Nephron (organoid): ENCODE data around the gene HMCES.

Experiments
- H3K27ac Mint-ChIP-seq, 3 experiments: 2 replicates each; pipeline ENCODE4 v1.8.0; 2020; ENCODE audit warnings: mixed read lengths in 3 of 3, mild to moderate bottlenecking in 2 of 3, moderate library complexity in 1 of 3
- H3K27me3 Mint-ChIP-seq: 2 replicates; pipeline ENCODE4 v1.8.0; 2021; ENCODE audit warnings: low read depth, mild to moderate bottlenecking, moderate library complexity, mixed read lengths
- H3K36me3 Mint-ChIP-seq: 2 replicates; pipeline ENCODE4 v1.8.0; 2020; ENCODE audit warnings: low read depth, mixed read lengths
- H3K4me1 Mint-ChIP-seq: 2 replicates; pipeline ENCODE4 v1.8.0; 2020; ENCODE audit warnings: mixed read lengths
- H3K4me3 Mint-ChIP-seq, 3 experiments: 2 replicates each; pipeline ENCODE4 v1.8.0; 2020; ENCODE audit warnings: mild to moderate bottlenecking in 3 of 3, mixed read lengths in 3 of 3, moderate library complexity in 2 of 3
- H3K9me3 Mint-ChIP-seq: 2 replicates; pipeline ENCODE4 v1.8.0; 2020; ENCODE audit warnings: mixed read lengths
- TF ChIP-seq, protein P1 (sequence below), 3 experiments: fragments of 200-600 bp; sonication (generic); IDR thresholded peaks; one replicate each; pipeline ENCODE4 v1.5.0; 2021; ENCODE audit warnings: antibody characterized with exemption in 3 of 3; ENCODE audit not compliant: unreplicated experiment in 3 of 3

The HMCES gene

GRCh38 chr3:129321887-129322286, 43.2 kb downstream of the HMCES start:
- Mint-ChIP-seq H3K4me3 (no peak overlapping the region), H3K27ac (no peak overlapping the region), H3K9me3 (no peaks in the 10 kb centered on the region), H3K36me3 (peaks cover 3% of the 10 kb centered on the region), H3K27me3 (no peaks in the 10 kb centered on the region), H3K4me1 (no peaks in the 10 kb centered on the region)
- TF ChIP-seq, protein P1, sequence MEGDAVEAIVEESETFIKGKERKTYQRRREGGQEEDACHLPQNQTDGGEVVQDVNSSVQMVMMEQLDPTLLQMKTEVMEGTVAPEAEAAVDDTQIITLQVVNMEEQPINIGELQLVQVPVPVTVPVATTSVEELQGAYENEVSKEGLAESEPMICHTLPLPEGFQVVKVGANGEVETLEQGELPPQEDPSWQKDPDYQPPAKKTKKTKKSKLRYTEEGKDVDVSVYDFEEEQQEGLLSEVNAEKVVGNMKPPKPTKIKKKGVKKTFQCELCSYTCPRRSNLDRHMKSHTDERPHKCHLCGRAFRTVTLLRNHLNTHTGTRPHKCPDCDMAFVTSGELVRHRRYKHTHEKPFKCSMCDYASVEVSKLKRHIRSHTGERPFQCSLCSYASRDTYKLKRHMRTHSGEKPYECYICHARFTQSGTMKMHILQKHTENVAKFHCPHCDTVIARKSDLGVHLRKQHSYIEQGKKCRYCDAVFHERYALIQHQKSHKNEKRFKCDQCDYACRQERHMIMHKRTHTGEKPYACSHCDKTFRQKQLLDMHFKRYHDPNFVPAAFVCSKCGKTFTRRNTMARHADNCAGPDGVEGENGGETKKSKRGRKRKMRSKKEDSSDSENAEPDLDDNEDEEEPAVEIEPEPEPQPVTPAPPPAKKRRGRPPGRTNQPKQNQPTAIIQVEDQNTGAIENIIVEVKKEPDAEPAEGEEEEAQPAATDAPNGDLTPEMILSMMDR (IDR thresholded peaks at IDR 0.05; ENCODE audit: unreplicated experiment in 3 of 3) = no peak

DNA sequence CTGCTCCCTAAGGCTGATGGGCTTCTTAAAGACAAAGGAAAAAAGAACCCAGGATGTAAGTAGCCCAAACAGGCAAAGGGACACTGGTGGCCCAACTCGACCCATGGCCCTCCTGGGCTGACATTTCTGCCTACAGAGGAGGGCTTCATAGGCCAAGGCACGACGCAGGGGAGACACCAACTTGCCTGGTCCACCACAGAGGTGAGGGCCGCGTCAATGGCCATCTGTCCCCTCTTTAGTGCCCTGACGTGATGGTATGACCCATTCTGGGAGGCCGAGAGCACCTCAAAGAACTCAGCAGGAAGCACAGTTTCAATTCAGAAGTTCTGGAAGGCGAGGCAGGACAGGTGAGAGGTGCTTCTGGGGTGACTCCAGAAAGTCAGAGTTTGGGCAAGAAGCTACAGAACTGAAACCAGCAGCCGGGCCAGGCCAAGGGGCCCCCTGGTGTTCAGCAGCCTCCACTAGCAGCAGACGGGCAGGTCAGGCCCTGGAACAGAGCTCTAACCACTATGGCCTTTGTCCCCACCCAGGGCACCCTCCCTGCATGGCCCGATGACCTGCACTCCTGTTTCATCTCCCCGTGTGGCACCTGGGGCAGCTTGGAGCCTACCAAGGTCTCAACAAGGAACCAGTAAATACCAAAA, 45.1 kb downstream of the HMCES start:
- Mint-ChIP-seq H3K27me3 (no peaks in the 10 kb centered on the region), H3K27ac (no peak overlapping the region), H3K4me3 (no peak overlapping the region), H3K9me3 (no peaks in the 10 kb centered on the region), H3K4me1 (no peaks in the 10 kb centered on the region), H3K36me3 (peaks cover under 1% of the 10 kb centered on the region)
- TF ChIP-seq, protein P1 (IDR thresholded peaks at IDR 0.05; ENCODE audit: unreplicated experiment in 3 of 3) = no peak

DNA sequence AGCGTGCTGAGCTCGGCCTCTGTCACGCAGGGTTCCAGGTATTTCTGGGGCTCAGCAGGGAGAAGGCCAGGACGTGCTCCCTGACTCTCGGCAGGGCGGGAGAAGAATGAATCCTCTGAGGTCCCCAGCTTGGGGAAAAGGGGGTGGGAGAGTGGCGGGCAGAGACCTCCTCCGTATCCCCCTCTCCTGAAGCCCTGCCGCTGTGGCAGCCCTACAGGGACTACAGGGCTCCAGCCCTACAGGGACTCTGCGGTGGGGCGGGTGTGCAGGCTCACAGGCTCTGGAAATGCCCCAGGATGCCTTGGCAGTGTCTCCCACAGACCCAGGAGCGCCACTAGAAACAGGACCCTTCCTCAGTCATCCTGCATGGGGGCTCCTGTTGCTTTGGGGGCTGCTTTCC, 46.2 kb downstream of the HMCES start:
- H3K9me3 Mint-ChIP-seq = no peaks in the 10 kb centered on the region
- no peak overlapping the region for H3K4me3 Mint-ChIP-seq
- TF ChIP-seq, protein P1 (IDR thresholded peaks at IDR 0.05; ENCODE audit: unreplicated experiment in 3 of 3) = no peak

DNA sequence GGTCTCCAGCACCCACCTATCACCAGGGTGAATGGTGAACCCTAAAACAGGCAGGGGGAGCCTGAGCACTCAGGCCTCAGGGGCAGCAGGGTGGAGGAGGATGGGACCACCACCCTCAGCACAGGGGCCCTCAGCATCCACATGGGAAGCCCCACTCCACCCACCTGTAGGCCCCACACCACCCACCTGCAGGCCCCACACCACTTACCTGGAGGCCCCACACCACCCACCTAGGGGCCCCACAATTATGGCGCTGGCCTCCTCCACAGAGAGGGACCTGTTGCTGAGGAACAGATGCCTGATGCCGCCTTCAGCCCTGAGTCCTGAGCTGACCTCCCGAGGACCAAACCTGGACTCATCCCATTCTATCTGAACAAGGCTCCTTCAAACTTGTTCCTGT, 46.7 kb downstream of the HMCES start:
- Mint-ChIP-seq H3K36me3 (no peaks in the 10 kb centered on the region), H3K9me3 (no peaks in the 10 kb centered on the region), H3K4me1 (no peaks in the 10 kb centered on the region), H3K27ac (no peak overlapping the region), H3K4me3 (no peak overlapping the region), H3K27me3 (no peaks in the 10 kb centered on the region)
- TF ChIP-seq, protein P1 (IDR thresholded peaks at IDR 0.05; ENCODE audit: unreplicated experiment in 3 of 3) = no peak

More for the DNA sequence above, 46.2 kb downstream of the HMCES start:
- H3K4me1 Mint-ChIP-seq = no peaks in the 10 kb centered on the region
- no peaks in the 10 kb centered on the region for H3K36me3 Mint-ChIP-seq
- no peaks in the 10 kb centered on the region for H3K27me3 Mint-ChIP-seq
- no peak overlapping the region for H3K27ac Mint-ChIP-seq

GRCh38 chr3:129326138-129326537, 47.5 kb downstream of the HMCES start:
- no peak overlapping the region for H3K4me3 Mint-ChIP-seq
- no peaks in the 10 kb centered on the region for H3K9me3 Mint-ChIP-seq
- TF ChIP-seq, protein P1 (IDR thresholded peaks at IDR 0.05; ENCODE audit: unreplicated experiment in 3 of 3) = no peak
- H3K27ac Mint-ChIP-seq = no peak overlapping the region
- H3K4me1 Mint-ChIP-seq = no peaks in the 10 kb centered on the region
- no peaks in the 10 kb centered on the region for H3K27me3 Mint-ChIP-seq
- H3K36me3 Mint-ChIP-seq = no peaks in the 10 kb centered on the region

DNA sequence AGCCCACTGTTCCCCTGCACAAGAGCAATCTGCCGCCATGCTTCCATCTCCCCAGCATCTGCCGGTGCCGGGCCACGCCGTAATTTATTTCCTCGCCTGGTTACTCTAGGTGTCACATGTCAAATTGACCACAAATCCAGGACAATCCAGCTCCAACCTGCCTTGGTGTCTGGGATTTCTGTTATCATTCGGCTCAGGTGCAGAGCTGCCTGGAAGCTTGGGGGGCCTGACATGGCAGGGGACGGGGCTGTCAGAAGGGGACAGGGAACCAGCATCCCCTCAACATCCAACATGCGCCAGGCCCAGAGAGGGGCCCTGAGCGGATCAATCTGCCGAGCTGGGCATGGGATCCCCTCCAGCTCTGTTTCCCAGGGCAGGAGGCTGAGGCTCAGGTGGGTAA, 47.9 kb downstream of the HMCES start:
- Mint-ChIP-seq H3K27me3 (no peaks in the 10 kb centered on the region), H3K9me3 (no peaks in the 10 kb centered on the region), H3K4me3 (no peak overlapping the region), H3K27ac (no peak overlapping the region), H3K4me1 (no peaks in the 10 kb centered on the region), H3K36me3 (no peaks in the 10 kb centered on the region)
- TF ChIP-seq, protein P1 (IDR thresholded peaks at IDR 0.05; ENCODE audit: unreplicated experiment in 3 of 3) = no peak
